RWPE2 (cell line): ENCODE results near the gene RPS19BP1.
A peak's percentile ranks its signal among the peaks of the same experiment; 100 is the strongest.

Experiments used
- ATAC-seq: fragments of 200-7000 bp; cut with Tn5 transposase; 3 replicates; pipeline ENCODE4 v1.9.1; 2021; ENCODE audit warnings: low read depth
- DNase-seq: peaks from one replicate; pipeline ENCODE4 v3.0.0-alpha.2; 2020; ENCODE audit warnings: low spot score
- H3K27ac ChIP-seq: fragments of 450-650 bp; 2 replicates; pipeline ENCODE4 v1.5.1; 2017; ENCODE audit warnings: mild to moderate bottlenecking; ENCODE audit not compliant: poor library complexity, severe bottlenecking
- H3K27me3 ChIP-seq: fragments of 250-450 bp; sonication (Bioruptor Pico); 2 replicates; pipeline ENCODE4 v1.5.1; 2021; ENCODE audit warnings: mild to moderate bottlenecking, moderate library complexity; ENCODE audit not compliant: insufficient read depth, poor library complexity, severe bottlenecking
- H3K36me3 ChIP-seq: fragments of 250-450 bp; sonication (Bioruptor Pico); 2 replicates; pipeline ENCODE4 v1.5.1; 2020; ENCODE audit warnings: low read depth, mild to moderate bottlenecking, moderate library complexity
- H3K4me1 ChIP-seq: fragments of 250-450 bp; sonication (Bioruptor Pico); 2 replicates; pipeline ENCODE4 v1.5.1; 2021; ENCODE audit warnings: mild to moderate bottlenecking, moderate library complexity; ENCODE audit not compliant: insufficient read depth, poor library complexity, severe bottlenecking
- H3K4me3 ChIP-seq: fragments of 250-450 bp; sonication (Bioruptor Pico); 2 replicates; pipeline ENCODE4 v1.5.1; 2021; ENCODE audit warnings: mild to moderate bottlenecking, moderate library complexity; ENCODE audit not compliant: severe bottlenecking
- H3K9me3 ChIP-seq: fragments of 250-450 bp; sonication (Bioruptor Pico); 2 replicates; pipeline ENCODE4 v1.5.1; 2021; ENCODE audit warnings: mild to moderate bottlenecking, moderate library complexity; ENCODE audit not compliant: severe bottlenecking
- CTCF ChIP-seq: fragments of 450-650 bp; IDR thresholded peaks from one replicate; pipeline ENCODE4 v1.5.1; 2017; ENCODE audit warnings: mild to moderate bottlenecking, moderate library complexity; ENCODE audit not compliant: poor library complexity, severe bottlenecking

RPS19BP1 gene

GRCh38 chr22:39528681-39529486 lies 3.7 kb downstream of the RPS19BP1 start:
- peak; percentile 86 for DNase-seq
- peaks cover 8% of the 10 kb centered on the region for H3K4me1 ChIP-seq
- H3K36me3 ChIP-seq = peaks cover 39% of the 10 kb centered on the region
- peak overlapping the region; percentile 22 for H3K27ac ChIP-seq
- no peaks in the 10 kb centered on the region for H3K9me3 ChIP-seq
- peak; percentile 94 for TF ChIP-seq CTCF
- H3K27me3 ChIP-seq = no peaks in the 10 kb centered on the region
- peak; percentile 39 for ATAC-seq
- no peak overlapping the region for H3K4me3 ChIP-seq

- Histone ChIP-seq H3K36me3 (peaks cover 44% of the 10 kb centered on the region), H3K27me3 (no peaks in the 10 kb centered on the region), H3K4me3 (no peak overlapping the region), H3K4me1 (peaks cover 7% of the 10 kb centered on the region), H3K9me3 (no peaks in the 10 kb centered on the region), H3K27ac (peak overlapping the region; percentile 22)
- no peak for ATAC-seq
- TF ChIP-seq CTCF = no peak
- no peak for DNase-seq
Observed at GRCh38 chr22:39528080-39528661, 4.4 kb downstream of the RPS19BP1 start.

GRCh38 chr22:39527481-39527961 lies 5.0 kb downstream of the RPS19BP1 start:
- TF ChIP-seq CTCF = no peak
- Histone ChIP-seq H3K4me3 (no peak overlapping the region), H3K36me3 (peaks cover 51% of the 10 kb centered on the region), H3K27me3 (no peaks in the 10 kb centered on the region), H3K9me3 (no peaks in the 10 kb centered on the region), H3K27ac (peak overlapping the region; percentile 12), H3K4me1 (peaks cover 5% of the 10 kb centered on the region)
- ATAC-seq (no peak), DNase-seq (no peak)

GRCh38 chr22:39526736-39527171 lies 5.8 kb downstream of the RPS19BP1 start:
- Histone ChIP-seq H3K9me3 (no peaks in the 10 kb centered on the region), H3K4me3 (no peak overlapping the region), H3K4me1 (peaks cover 5% of the 10 kb centered on the region), H3K36me3 (peaks cover 58% of the 10 kb centered on the region), H3K27ac (peak overlapping the region; percentile 12), H3K27me3 (no peaks in the 10 kb centered on the region)
- ATAC-seq (no peak), DNase-seq (no peak)
- no peak for TF ChIP-seq CTCF

DNA sequence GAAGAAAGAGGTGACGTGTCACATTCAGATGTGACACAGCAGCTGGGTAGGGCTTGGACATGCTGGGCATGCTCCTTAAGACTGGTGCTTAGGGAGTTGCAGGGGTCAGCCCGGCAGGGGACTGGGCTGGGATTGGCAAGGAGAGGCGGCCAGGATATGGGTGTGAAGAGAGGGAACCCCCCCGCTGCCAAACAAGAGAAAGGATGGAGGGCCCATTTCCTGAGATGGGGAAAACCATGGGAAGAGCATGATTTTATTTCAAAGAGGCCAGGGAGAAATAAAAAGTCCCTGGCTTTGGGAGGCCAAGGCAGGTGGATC lies 6.9 kb downstream of the RPS19BP1 start:
- ATAC-seq (no peak), DNase-seq (no peak)
- Histone ChIP-seq H3K27me3 (no peaks in the 10 kb centered on the region), H3K4me1 (peaks cover 5% of the 10 kb centered on the region), H3K36me3 (peaks cover 58% of the 10 kb centered on the region), H3K27ac (no peak overlapping the region), H3K9me3 (no peaks in the 10 kb centered on the region), H3K4me3 (no peak overlapping the region)
- no peak for TF ChIP-seq CTCF
